Measurements from ENCODE around the gene MAP1B. TPM values are rescaled to one million over a fixed set of nuclear protein-coding genes. Genes with fewer than 3 reads are reported as not detected.

The MAP1B gene
- total and polyA plus RNA-seq, 10 of the 15 experiments (the other 5 are each of a cell fraction or from before 2014, with no cell fraction given): 0.02 to 0.81 (median 0.06) TPM; not detected in 1

DNA sequence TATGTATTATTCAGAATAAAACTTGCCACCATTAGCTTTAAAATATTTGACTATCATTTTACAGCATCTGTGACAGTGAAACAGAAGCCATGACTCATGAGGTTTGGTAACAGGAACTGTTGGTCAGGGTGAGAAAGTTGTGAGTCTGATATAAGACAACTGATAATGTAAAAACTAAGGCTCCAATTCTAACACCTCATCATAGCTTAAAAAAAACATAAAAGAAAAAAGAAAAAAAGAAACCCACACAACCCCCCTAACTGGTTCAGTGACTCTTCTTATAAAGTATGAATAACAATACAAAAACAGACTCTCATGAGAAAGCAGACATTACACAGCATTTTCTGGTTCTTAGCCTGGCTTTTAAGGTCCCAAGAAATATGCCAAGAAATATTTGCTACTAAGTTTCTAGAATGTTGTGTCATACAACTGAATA, 127.0 kb downstream of the MAP1B start (continued):
- TF ChIP-seq YBX1 (IDR thresholded peaks at IDR 0.05): no peak
- no peak for TF ChIP-seq RAD21 (IDR thresholded peaks at IDR 0.05; ENCODE audit: insufficient read depth, low read depth, low read length)
- TF ChIP-seq, protein P1, sequence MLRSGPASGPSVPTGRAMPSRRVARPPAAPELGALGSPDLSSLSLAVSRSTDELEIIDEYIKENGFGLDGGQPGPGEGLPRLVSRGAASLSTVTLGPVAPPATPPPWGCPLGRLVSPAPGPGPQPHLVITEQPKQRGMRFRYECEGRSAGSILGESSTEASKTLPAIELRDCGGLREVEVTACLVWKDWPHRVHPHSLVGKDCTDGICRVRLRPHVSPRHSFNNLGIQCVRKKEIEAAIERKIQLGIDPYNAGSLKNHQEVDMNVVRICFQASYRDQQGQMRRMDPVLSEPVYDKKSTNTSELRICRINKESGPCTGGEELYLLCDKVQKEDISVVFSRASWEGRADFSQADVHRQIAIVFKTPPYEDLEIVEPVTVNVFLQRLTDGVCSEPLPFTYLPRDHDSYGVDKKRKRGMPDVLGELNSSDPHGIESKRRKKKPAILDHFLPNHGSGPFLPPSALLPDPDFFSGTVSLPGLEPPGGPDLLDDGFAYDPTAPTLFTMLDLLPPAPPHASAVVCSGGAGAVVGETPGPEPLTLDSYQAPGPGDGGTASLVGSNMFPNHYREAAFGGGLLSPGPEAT (IDR thresholded peaks at IDR 0.05; ENCODE audit: low read depth): peak; percentile 36; the same call in 1 of the 2 replicates
- TF ChIP-seq, protein P2, sequence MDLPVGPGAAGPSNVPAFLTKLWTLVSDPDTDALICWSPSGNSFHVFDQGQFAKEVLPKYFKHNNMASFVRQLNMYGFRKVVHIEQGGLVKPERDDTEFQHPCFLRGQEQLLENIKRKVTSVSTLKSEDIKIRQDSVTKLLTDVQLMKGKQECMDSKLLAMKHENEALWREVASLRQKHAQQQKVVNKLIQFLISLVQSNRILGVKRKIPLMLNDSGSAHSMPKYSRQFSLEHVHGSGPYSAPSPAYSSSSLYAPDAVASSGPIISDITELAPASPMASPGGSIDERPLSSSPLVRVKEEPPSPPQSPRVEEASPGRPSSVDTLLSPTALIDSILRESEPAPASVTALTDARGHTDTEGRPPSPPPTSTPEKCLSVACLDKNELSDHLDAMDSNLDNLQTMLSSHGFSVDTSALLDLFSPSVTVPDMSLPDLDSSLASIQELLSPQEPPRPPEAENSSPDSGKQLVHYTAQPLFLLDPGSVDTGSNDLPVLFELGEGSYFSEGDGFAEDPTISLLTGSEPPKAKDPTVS (IDR thresholded peaks at IDR 0.05; ENCODE audit: low read depth, low read length): no peak
- no peak for TF ChIP-seq WRNIP1 (IDR thresholded peaks at IDR 0.05; ENCODE audit: borderline replicate concordance, low read depth, low read length)
- TF ChIP-seq, protein P3, sequence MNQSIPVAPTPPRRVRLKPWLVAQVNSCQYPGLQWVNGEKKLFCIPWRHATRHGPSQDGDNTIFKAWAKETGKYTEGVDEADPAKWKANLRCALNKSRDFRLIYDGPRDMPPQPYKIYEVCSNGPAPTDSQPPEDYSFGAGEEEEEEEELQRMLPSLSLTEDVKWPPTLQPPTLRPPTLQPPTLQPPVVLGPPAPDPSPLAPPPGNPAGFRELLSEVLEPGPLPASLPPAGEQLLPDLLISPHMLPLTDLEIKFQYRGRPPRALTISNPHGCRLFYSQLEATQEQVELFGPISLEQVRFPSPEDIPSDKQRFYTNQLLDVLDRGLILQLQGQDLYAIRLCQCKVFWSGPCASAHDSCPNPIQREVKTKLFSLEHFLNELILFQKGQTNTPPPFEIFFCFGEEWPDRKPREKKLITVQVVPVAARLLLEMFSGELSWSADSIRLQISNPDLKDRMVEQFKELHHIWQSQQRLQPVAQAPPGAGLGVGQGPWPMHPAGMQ (IDR thresholded peaks at IDR 0.05; ENCODE audit: borderline replicate concordance): no peak
- no peak for TF ChIP-seq ZSCAN29 (IDR thresholded peaks at IDR 0.05)
- TF ChIP-seq, protein P4, sequence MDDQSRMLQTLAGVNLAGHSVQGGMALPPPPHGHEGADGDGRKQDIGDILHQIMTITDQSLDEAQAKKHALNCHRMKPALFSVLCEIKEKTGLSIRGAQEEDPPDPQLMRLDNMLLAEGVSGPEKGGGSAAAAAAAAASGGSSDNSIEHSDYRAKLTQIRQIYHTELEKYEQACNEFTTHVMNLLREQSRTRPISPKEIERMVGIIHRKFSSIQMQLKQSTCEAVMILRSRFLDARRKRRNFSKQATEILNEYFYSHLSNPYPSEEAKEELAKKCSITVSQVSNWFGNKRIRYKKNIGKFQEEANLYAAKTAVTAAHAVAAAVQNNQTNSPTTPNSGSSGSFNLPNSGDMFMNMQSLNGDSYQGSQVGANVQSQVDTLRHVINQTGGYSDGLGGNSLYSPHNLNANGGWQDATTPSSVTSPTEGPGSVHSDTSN (IDR thresholded peaks at IDR 0.05; ENCODE audit: insufficient replicate concordance, low read depth, low read length): no peak
- TF ChIP-seq EGR1 (IDR thresholded peaks at IDR 0.05; ENCODE audit: borderline replicate concordance in 1 of 2, low read depth in 2 of 2, low read length in 2 of 2): no peak
- no peak for TF ChIP-seq STAT1 (conservative IDR thresholded peaks at IDR 0.05)
- TF ChIP-seq CHD1 (IDR thresholded peaks at IDR 0.05; ENCODE audit: low read depth, low read length): no peak
- peak; percentile 51; the same call in 1 of the 2 replicates for TF ChIP-seq BCL11A (IDR thresholded peaks at IDR 0.05; ENCODE audit: low read depth, low read length)
- TF ChIP-seq CHD4 (IDR thresholded peaks at IDR 0.05): no peak
- no peak for TF ChIP-seq PML (IDR thresholded peaks at IDR 0.05; ENCODE audit: low read length)
- TF ChIP-seq, protein P5, sequence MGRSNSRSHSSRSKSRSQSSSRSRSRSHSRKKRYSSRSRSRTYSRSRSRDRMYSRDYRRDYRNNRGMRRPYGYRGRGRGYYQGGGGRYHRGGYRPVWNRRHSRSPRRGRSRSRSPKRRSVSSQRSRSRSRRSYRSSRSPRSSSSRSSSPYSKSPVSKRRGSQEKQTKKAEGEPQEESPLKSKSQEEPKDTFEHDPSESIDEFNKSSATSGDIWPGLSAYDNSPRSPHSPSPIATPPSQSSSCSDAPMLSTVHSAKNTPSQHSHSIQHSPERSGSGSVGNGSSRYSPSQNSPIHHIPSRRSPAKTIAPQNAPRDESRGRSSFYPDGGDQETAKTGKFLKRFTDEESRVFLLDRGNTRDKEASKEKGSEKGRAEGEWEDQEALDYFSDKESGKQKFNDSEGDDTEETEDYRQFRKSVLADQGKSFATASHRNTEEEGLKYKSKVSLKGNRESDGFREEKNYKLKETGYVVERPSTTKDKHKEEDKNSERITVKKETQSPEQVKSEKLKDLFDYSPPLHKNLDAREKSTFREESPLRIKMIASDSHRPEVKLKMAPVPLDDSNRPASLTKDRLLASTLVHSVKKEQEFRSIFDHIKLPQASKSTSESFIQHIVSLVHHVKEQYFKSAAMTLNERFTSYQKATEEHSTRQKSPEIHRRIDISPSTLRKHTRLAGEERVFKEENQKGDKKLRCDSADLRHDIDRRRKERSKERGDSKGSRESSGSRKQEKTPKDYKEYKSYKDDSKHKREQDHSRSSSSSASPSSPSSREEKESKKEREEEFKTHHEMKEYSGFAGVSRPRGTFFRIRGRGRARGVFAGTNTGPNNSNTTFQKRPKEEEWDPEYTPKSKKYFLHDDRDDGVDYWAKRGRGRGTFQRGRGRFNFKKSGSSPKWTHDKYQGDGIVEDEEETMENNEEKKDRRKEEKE (IDR thresholded peaks at IDR 0.05): no peak
- TF ChIP-seq, protein P6, sequence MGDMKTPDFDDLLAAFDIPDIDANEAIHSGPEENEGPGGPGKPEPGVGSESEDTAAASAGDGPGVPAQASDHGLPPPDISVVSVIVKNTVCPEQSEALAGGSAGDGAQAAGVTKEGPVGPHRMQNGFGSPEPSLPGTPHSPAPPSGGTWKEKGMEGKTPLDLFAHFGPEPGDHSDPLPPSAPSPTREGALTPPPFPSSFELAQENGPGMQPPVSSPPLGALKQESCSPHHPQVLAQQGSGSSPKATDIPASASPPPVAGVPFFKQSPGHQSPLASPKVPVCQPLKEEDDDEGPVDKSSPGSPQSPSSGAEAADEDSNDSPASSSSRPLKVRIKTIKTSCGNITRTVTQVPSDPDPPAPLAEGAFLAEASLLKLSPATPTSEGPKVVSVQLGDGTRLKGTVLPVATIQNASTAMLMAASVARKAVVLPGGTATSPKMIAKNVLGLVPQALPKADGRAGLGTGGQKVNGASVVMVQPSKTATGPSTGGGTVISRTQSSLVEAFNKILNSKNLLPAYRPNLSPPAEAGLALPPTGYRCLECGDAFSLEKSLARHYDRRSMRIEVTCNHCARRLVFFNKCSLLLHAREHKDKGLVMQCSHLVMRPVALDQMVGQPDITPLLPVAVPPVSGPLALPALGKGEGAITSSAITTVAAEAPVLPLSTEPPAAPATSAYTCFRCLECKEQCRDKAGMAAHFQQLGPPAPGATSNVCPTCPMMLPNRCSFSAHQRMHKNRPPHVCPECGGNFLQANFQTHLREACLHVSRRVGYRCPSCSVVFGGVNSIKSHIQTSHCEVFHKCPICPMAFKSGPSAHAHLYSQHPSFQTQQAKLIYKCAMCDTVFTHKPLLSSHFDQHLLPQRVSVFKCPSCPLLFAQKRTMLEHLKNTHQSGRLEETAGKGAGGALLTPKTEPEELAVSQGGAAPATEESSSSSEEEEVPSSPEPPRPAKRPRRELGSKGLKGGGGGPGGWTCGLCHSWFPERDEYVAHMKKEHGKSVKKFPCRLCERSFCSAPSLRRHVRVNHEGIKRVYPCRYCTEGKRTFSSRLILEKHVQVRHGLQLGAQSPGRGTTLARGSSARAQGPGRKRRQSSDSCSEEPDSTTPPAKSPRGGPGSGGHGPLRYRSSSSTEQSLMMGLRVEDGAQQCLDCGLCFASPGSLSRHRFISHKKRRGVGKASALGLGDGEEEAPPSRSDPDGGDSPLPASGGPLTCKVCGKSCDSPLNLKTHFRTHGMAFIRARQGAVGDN (IDR thresholded peaks at IDR 0.05): no peak
- peak; percentile 80 for TF ChIP-seq NFIC (IDR thresholded peaks at IDR 0.05; ENCODE audit: low read depth, low read length)
- no peak; the same call in 2 of the 3 replicates for TF ChIP-seq POU2F2 (IDR thresholded peaks at IDR 0.05; ENCODE audit: borderline replicate concordance, low read depth, low read length)

All from GM12878 (cell line).